ENCODE data around the gene CKAP4.

GRCh38 chr12:106240821-106241220 lies 7.0 kb downstream of the CKAP4 start:
- TF ChIP-seq, protein P1, sequence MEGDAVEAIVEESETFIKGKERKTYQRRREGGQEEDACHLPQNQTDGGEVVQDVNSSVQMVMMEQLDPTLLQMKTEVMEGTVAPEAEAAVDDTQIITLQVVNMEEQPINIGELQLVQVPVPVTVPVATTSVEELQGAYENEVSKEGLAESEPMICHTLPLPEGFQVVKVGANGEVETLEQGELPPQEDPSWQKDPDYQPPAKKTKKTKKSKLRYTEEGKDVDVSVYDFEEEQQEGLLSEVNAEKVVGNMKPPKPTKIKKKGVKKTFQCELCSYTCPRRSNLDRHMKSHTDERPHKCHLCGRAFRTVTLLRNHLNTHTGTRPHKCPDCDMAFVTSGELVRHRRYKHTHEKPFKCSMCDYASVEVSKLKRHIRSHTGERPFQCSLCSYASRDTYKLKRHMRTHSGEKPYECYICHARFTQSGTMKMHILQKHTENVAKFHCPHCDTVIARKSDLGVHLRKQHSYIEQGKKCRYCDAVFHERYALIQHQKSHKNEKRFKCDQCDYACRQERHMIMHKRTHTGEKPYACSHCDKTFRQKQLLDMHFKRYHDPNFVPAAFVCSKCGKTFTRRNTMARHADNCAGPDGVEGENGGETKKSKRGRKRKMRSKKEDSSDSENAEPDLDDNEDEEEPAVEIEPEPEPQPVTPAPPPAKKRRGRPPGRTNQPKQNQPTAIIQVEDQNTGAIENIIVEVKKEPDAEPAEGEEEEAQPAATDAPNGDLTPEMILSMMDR (IDR thresholded peaks at IDR 0.05 in 8 of 11, conservative IDR thresholded peaks at IDR 0.05 in 3 of 11) = no peak
- no peak for TF ChIP-seq POLR2A (IDR thresholded peaks at IDR 0.05)

Data from spleen (tissue), 7 donors.